RPMI8226 (cell line): Measurements from ENCODE around the gene COL4A1.

Experiments used
- DNase-seq: peaks from one replicate; pipeline ENCODE4 v3.0.0-alpha.2; 2015

Gene COL4A1

DNA sequence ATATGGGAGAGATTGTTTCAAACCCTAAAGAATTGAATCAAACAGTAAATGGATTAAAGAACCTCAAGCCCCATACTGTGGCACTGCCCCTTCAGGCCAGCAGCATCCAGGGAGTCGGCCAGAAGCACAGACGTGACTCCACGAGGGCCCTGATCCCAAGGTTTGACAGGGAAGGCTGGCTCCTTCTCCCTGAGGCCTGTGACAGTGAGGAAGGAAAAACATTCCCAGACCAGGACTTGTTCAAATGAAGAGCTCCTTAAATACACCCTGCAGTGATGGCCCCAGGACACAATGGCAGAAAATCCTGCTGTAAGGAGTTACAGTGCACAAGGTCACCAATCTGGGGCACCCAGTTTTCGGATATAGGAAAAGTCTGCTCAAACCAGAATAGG, 91.0 kb downstream of the COL4A1 start:
- DNase-seq, result no peak

DNA sequence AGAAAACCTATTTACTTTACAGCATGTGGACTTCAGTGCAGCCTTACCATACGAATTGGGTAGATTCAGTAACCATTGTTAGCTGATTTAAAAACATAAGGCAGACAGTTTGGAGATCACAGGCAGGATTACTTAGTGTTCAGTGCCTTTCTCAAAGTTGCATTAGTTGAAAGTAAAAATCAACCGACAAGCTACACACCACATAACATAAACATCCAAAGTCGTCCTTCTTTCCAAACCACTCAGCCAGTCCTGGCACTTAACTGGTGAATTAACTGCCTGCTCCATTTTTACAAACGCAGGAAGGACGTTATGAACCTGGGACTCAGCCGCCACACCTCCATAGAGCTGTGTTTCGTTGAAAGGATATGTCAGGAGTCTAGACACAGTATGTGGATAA, 91.4 kb downstream of the COL4A1 start:
- no peak for DNase-seq

GRCh38 chr13:110214637-110215036, 92.3 kb downstream of the COL4A1 start:
- no peak for DNase-seq

GRCh38 chr13:110213461-110214074, 93.4 kb downstream of the COL4A1 start:
- no peak for DNase-seq

DNA sequence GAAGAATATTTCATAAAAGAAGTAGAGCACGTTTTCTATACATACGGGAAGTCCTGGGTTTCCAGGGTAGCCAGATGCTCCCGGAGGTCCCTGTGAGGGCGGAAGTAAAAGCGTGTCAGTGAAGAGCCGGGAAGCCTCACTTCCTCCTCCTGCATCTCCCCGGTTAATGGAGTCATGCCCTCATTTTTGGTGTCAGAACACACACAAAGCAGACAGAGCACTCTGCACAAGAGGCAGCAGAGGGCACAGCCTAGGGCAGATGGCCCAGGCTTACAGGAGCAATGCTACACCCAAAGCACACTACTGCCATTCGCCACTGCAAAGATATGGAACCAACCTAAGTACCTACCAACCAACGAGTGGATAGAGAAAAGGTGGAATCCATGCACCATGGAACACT, 94.4 kb downstream of the COL4A1 start:
- no peak for DNase-seq

DNA sequence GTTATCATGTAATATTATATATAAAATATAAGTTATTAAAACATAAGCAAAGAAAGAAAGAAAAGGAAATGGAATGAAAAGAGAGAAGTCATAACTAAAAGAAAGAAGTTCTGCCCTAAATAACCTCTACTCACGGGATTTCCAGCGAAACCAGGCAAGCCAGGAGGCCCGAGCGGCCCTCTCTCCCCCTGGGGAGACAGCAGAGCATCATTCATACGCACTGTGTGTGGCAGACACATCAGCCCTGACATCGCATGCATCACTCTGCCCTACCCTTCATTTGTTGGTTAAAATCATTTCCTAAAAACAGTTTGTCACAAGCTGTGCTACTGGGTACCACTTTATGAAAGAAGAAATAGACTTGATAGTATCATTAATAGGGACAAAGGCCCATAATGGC, 95.2 kb downstream of the COL4A1 start:
- no peak for DNase-seq

DNA sequence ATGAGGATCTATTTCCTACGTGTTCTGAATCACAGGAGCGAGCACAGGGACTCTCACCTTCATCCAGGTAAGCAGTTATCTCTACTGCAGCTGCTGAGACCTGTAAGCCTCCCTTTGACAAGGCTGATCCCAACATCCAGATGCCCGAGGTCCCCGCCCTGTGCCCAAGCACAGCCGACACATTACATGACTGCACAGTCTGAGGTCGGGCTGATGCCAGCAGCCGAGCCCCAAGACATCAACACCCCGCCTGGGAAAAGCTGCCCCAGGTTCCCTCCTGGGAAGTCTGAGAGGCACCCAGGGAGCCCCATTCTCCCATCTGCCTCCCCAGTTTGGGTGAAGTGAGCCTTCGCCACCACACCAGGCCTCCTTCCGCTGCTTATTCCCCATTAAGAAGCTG, 95.9 kb downstream of the COL4A1 start:
- no peak for DNase-seq

DNA sequence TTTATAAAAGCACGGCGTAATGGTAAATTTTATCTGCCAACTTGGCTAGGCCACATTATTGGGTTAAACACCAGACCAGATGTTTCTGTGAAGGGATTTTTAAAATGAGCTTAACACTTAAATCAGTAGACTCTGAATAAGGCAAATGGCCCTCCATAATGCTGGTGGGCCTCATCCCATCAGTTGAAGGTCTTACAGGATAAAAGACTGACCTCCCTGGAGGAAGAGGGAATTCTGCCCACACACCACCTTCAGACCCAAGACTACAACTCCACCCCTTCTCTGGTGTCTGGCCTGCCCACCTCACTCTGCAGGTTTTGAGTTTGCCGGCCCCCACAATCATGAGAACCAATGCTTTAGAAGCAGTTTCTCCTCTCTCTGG, 96.4 kb downstream of the COL4A1 start:
- no peak for DNase-seq

DNA sequence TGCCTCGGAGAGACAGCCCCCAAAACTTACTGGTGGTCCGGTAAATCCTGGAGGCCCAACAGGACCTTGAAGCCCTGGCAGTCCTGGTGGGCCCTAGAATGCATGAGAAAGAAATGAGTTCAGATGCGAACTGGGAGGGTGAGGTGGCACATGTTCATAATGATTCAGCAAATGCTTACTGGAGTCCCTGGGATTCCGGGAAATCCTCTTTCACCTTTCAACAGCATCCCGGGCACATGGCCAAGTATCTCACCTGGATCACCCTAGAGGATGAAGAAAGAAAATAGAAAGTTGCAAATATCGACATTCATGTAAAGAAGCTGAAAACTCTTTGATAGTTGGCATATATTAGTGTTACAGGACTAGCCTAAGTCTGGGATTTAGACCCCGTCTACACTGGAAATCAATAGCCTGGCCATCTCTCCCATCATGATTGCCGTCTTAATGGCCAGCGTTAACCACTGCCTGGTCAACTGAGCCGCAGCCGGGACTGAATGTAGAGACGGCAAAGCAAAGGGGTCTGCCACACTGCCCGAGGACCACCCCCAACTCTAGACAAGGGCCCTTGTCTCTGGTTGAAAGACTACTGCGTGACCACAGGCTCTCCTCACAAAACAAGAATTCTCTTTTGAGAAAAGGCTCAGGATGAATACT, 96.9 kb downstream of the COL4A1 start:
- no peak for DNase-seq

GRCh38 chr13:110208116-110208515, 98.8 kb downstream of the COL4A1 start:
- DNase-seq, result no peak

DNA sequence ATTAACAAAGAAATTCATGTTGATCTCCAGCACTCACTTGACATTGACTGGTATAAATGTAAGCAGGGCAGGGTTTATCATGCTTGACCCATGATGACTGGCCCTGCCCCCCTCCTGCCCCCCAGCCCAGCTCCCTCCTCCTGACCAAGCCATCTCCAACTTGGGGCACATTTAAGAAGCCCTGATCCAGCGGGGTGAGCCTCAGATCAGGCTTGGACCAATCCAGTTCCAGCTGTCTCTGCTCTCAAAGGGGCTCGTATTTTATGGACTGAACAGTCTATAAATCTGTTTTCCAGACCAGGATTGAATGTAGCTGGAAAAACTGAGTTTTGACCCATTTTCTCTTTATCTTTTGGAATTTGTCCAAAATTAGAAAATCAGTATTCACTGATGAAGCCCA, 100.0 kb downstream of the COL4A1 start:
- no peak for DNase-seq

DNA sequence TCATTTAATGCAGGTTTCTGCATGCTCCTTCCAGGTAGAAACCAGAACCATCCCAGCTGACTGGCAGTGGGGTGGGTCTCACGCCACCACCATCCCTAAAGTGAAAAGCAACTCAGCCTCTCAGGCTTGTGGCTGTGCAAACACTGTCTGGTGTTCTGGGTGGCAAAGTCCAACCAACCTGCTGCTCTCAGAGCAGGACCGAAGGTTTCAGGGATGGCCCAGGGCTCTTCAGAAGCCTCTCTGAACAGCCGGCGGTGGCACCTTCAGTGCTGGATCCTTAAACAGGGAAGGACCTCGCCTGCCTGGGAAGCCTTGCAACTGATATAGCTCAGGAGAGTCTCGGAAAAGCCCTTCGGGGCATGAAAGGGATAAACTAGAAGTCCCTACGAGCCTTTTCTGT, 100.8 kb downstream of the COL4A1 start:
- DNase-seq, result no peak

DNA sequence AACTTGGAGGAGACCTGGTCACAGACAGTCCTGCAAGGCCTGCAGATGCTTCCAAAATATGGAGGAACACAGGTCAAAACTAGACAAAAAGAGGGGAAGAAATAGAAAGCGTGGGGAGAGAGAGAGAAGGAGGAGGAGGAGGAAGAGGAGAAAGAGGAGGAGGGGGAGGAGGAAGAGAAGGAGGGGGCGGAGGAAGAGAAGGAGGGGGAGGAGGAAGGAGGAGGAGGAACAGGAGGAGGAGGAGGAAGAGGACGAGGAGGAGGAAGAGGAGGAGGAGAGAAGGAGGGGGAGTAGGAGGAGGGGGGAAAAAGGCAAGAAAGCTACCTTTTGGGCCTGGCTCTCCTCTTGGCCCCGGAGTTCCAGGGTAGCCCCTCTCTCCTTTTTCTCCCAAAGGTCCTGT, 105.8 kb downstream of the COL4A1 start:
- no peak for DNase-seq

DNA sequence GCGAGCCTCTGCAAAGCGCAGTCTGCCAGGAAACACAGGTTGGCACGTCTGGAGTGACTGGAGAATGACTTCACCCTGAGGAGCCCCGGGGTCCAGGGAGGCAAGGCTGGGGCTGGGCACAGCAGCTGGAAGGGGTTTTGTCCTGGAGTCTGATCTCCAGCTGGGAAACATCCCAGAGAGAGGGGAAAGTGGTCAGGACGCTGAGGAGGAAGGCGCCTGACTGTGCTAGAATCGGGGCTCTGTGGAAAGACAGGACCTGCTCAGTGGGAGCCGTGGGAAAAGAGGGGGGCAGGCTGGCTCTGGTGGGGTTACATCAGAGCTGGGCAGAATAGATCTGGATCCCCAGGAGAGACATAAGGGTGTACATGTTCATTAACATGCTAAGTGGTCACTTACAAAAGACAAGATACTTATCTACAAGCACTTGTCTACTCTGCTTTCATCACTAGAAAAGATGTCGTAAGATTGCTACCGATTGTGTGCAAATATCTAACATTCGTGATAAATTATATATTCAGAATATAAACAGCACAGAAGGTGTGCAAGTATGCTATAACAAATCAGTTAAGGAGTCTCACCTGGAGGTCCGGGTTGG, 106.6 kb downstream of the COL4A1 start:
- no peak for DNase-seq

GRCh38 chr13:110199046-110199831, 107.7 kb downstream of the COL4A1 start:
- DNase-seq, result no peak

- no peak for DNase-seq
Measured at GRCh38 chr13:110197471-110197870, 109.5 kb downstream of the COL4A1 start.

DNA sequence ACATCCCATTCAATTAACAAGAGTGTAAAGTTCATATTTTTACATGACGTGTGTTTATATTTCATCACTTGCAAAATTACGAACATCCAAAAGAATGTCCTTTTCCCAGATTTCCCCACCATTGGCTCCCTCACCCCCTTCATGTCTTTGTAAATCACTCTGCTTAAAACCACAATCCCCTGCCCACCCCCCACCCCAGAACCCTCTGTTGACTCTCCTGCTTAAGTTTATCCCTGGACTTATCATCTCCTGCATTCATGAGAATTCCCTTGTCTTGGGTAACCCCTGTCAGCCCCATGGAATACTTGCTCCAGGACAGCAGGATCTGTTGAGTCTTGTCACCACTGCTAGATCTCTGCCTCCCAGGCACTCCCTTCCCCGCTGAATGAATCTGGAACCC, 109.9 kb downstream of the COL4A1 start:
- DNase-seq, result no peak

DNA sequence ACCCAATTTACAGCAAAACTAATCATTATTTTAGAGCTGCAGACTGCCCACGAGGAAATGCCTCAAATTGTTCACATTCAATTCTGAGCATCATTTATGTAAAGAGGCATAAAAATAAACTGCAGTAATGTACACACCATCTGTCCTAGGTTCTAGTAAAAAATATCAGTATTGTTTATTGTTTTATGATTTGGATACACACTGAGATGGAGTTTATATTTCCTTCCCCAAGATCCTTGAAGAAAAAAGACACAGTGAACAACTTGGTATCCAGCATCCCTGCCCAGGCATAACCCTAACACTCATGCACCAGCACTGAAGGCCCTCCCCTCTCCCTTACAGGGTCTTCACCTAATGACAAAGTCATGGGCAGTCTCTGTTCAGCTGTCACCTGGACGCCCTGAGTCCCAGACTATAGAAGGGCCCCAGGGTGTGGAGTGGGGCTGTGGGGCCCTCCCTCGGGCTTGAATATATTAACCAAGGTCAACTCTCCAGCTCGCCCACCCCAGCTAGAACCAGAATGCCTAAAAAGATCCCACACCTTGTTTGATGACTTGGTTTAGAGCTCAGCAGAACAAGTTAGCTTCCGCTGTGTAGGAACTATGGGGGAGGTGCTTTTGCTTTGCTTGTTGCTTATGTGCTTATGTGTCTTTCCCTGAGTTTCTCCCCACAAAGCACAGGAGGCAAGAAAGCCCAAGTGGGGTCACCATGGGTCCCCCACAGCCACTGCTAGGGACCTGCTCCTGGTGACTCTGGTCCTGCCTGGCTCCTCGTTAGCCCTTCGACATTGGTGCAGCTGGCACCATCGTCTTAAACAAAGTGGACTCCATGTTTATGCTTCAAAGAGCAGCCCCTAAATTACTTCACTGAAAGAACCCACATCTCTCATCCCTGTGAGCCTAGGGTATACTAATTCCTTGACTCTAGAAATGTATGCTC, 111.1 kb downstream of the COL4A1 start:
- no peak for DNase-seq

GRCh38 chr13:110194451-110194850, 112.5 kb downstream of the COL4A1 start:
- no peak for DNase-seq

DNA sequence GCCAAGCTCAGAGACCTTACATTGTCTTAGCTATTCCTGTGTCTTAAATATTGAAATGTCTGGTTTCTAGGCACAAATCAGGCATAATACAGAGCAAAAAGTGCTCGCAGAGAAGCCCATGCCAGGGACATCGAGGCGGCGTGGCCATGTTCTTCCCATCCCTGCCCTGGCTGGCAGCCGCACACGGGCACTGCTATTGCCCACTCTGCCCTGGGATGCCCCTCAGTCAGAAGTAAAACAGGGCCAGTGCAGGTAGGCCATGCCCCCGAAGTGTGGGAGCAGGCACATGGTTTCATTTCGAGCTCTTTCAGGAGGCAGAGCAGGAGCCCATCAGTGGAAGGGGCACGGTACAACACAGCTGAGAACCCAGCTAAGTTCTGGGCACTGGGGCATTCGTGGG, 113.5 kb downstream of the COL4A1 start:
- no peak for DNase-seq

DNA sequence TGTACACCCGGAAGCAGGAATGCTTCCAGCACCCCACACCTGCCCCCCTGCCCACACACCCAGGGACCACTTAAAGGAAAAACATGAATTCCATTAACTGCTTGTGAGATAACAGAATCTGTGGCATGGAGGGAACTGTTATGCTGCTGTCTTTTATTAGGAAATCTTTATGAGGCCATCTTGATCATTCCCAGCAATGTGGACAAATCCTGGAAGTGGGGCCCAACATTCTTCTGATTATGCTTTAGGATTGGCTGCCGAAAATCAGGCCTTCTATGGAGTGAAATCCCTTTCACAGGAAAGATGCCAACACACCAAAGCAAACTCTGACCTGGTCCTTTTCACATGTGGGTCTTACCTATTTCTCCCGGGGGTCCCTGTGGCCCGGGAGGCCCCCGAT, 114.5 kb downstream of the COL4A1 start:
- DNase-seq, result no peak

GRCh38 chr13:110187641-110188161, 119.3 kb downstream of the COL4A1 start:
- DNase-seq, result no peak
